ENCODE results near the gene PEX12.

The PEX12 gene

GRCh38 chr17:35559495-35560210, 18.7 kb downstream of the PEX12 start:
- Histone ChIP-seq H3K9me3 (ENCODE audit: severe bottlenecking) (no peaks in the 10 kb centered on the region), H3K4me3 (ENCODE audit: low read depth, low read length) (no peak overlapping the region), H3K27me3 (ENCODE audit: insufficient read depth, low read depth, severe bottlenecking) (no peaks in the 10 kb centered on the region), H3K36me3 (no peaks in the 10 kb centered on the region), H3K27ac (no peak overlapping the region)
- DNase-seq = no peak
- no peak for TF ChIP-seq CTCF (IDR thresholded peaks at IDR 0.05; ENCODE audit: low read depth, low read length)

GRCh38 chr17:35557353-35557752, 21.0 kb downstream of the PEX12 start:
- Histone ChIP-seq H3K36me3 (no peaks in the 10 kb centered on the region), H3K9me3 (ENCODE audit: severe bottlenecking) (no peaks in the 10 kb centered on the region), H3K4me3 (ENCODE audit: low read depth, low read length) (no peak overlapping the region), H3K27ac (no peak overlapping the region), H3K27me3 (ENCODE audit: insufficient read depth, low read depth, severe bottlenecking) (no peaks in the 10 kb centered on the region)
- no peak for DNase-seq
- no peak for TF ChIP-seq CTCF (IDR thresholded peaks at IDR 0.05; ENCODE audit: low read depth, low read length)

GRCh38 chr17:35555691-35556090, 22.7 kb downstream of the PEX12 start:
- Histone ChIP-seq H3K9me3 (ENCODE audit: severe bottlenecking) (no peaks in the 10 kb centered on the region), H3K4me3 (ENCODE audit: low read depth, low read length) (no peak overlapping the region), H3K27me3 (ENCODE audit: insufficient read depth, low read depth, severe bottlenecking) (no peaks in the 10 kb centered on the region), H3K36me3 (no peaks in the 10 kb centered on the region), H3K27ac (no peak overlapping the region)
- DNase-seq = no peak
- TF ChIP-seq CTCF (IDR thresholded peaks at IDR 0.05; ENCODE audit: low read depth, low read length) = peak; percentile 32; the same call in 1 of the 2 replicates

- TF ChIP-seq CTCF (IDR thresholded peaks at IDR 0.05; ENCODE audit: low read depth, low read length) = no peak
- H3K36me3 ChIP-seq = no peaks in the 10 kb centered on the region
- no peak for DNase-seq
- no peaks in the 10 kb centered on the region for H3K9me3 ChIP-seq (ENCODE audit: severe bottlenecking)
- no peak overlapping the region for H3K27ac ChIP-seq
- H3K27me3 ChIP-seq (ENCODE audit: insufficient read depth, low read depth, severe bottlenecking) = no peaks in the 10 kb centered on the region
- H3K4me3 ChIP-seq (ENCODE audit: low read depth, low read length) = no peak overlapping the region
Observed at GRCh38 chr17:35554668-35555067, 23.7 kb downstream of the PEX12 start.

DNA sequence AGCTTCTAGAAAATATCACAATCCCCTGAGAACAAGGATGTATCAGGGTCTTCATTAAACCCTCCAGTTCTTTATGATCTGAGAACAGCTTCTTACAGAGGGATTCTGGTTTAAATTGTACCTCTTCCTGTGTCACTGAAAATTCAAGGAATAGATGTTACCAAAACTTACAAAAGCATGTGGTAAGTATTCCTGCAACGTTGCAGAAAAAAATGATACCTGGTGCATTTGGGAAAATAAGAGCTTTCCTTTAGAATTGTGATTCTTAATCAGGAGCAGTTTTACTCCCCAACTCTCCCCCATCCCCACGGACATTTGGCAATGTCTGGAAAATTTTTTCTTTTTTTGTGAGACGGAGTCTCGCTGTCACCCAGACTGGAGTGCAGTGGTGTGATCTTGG, 25.1 kb downstream of the PEX12 start:
- no peak for TF ChIP-seq CTCF (IDR thresholded peaks at IDR 0.05; ENCODE audit: low read depth, low read length)
- no peak overlapping the region for H3K27ac ChIP-seq
- no peak for DNase-seq
- H3K27me3 ChIP-seq (ENCODE audit: insufficient read depth, low read depth, severe bottlenecking) = peaks cover 4% of the 10 kb centered on the region
- H3K9me3 ChIP-seq (ENCODE audit: severe bottlenecking) = no peaks in the 10 kb centered on the region
- H3K4me3 ChIP-seq (ENCODE audit: low read depth, low read length) = no peak overlapping the region
- no peaks in the 10 kb centered on the region for H3K36me3 ChIP-seq

DNA sequence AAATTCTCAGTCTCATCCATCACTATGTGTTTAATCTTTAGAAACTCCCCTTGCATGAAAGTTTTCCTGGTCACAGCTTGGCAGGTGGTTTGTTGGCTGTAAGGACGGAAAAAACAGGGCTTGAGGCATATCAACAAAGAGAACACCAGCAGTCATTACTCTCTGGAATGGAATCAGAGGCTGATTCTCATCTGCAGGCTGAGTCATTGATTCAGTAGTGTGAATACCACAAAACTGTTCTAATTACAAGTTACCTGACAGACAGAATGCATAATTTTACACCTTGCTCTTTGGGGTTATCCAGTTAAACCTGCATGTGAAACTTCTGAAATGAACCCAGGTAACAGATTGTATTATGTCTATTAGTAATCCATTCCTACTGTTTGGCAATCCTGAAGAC, 29.4 kb downstream of the PEX12 start:
- TF ChIP-seq CTCF (IDR thresholded peaks at IDR 0.05; ENCODE audit: low read depth, low read length) = no peak
- Histone ChIP-seq H3K9me3 (ENCODE audit: severe bottlenecking) (no peaks in the 10 kb centered on the region), H3K27me3 (ENCODE audit: insufficient read depth, low read depth, severe bottlenecking) (peaks cover 10% of the 10 kb centered on the region), H3K4me3 (ENCODE audit: low read depth, low read length) (no peak overlapping the region), H3K27ac (no peak overlapping the region), H3K36me3 (no peaks in the 10 kb centered on the region)
- no peak for DNase-seq

All from WERI-Rb-1 (cell line).